Measurements from ENCODE around the gene CTNNA3.

CTNNA3 gene

DNA sequence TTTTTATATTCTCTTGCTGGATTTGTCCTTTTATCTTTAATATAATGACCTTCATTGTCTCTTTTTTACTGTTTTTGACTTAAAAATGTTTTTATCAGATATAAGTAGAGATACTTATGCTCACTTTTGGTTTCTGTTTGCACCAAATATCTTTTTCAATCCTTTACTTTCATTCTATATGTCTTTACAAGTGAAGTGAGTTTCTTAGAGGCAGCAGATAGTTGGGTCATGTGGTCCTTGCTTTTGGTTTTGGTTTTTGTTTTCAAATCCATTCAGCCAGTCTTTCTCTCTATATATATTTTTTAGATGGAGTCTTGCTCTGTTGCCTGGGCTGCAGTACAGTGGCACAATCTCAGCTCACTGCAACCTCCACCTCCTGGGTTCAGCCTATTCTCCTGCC lies 1702.5 kb downstream of the CTNNA3 start:
- H3K9me3 ChIP-seq: no peaks in the 10 kb centered on the region
- in situ Hi-C loops (cut with MboI; ENCODE audit: low sequenced_read_pairs): no loop called here
- no peaks in the 10 kb centered on the region for H3K4me1 ChIP-seq
- H3K4me3 ChIP-seq: no peak overlapping the region
- H3K36me3 ChIP-seq (replicated peaks): no peaks in the 10 kb centered on the region
- no peak for DNase-seq (ENCODE audit: low spot score in 2 of 2)
- no peaks in the 10 kb centered on the region for H3K27me3 ChIP-seq (ENCODE audit: low read depth)

DNA sequence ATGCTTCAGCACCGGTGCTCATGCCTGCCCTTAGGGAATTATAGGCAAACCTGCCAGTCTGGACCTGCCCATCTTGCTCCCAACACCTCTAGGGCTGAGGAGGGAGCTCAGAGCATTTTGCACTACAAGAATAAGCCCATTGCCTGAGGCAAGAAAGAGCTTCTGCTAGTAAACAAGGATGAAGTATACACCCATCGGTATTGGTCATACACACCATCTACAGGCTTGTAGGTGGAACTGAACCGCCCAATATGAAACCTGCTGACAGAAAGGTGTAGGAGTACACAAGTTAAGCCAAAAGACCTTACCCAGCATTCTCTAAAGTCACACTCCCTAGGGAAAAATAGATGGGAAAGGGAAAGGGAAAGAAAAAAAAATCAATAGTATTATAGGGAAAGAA lies 1727.1 kb downstream of the CTNNA3 start:
- no peaks in the 10 kb centered on the region for H3K27me3 ChIP-seq (ENCODE audit: low read depth)
- in situ Hi-C loops (cut with MboI; ENCODE audit: low sequenced_read_pairs): no loop called here
- peak in 1 of 2 experiments; percentile 9 for DNase-seq (ENCODE audit: low spot score in 2 of 2)

DNA sequence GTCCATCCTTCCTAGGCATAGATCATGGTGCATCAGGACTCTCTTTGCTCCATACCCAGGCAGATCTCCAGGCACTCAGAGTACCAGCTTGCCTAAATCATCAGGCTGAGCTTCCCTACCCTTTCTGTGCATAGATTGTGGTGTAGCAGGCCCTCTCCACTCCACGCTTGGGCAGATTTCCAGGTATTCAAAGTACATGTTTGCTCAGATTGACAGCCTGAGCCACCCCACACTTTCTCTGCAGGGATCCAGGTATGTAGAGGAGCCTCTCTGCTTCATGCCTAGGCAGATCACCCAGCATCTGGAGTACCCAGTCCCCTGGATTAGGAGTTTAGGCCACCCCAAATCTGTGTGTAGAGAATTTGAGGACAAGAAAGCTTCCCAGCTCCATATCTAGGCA lies 1727.6 kb downstream of the CTNNA3 start:
- no peaks in the 10 kb centered on the region for H3K36me3 ChIP-seq (replicated peaks)
- no peak overlapping the region for H3K4me3 ChIP-seq
- in situ Hi-C loops (cut with MboI; ENCODE audit: low sequenced_read_pairs): no loop called here
- no peaks in the 10 kb centered on the region for H3K4me1 ChIP-seq
- no peak for DNase-seq (ENCODE audit: low spot score in 2 of 2)
- no peaks in the 10 kb centered on the region for H3K27me3 ChIP-seq (ENCODE audit: low read depth)
- H3K9me3 ChIP-seq: no peaks in the 10 kb centered on the region

More for the DNA sequence above, 1727.1 kb downstream of the CTNNA3 start:
- no peaks in the 10 kb centered on the region for H3K36me3 ChIP-seq (replicated peaks)
- H3K4me1 ChIP-seq: no peaks in the 10 kb centered on the region
- H3K4me3 ChIP-seq: no peak overlapping the region
- H3K9me3 ChIP-seq: no peaks in the 10 kb centered on the region

DNA sequence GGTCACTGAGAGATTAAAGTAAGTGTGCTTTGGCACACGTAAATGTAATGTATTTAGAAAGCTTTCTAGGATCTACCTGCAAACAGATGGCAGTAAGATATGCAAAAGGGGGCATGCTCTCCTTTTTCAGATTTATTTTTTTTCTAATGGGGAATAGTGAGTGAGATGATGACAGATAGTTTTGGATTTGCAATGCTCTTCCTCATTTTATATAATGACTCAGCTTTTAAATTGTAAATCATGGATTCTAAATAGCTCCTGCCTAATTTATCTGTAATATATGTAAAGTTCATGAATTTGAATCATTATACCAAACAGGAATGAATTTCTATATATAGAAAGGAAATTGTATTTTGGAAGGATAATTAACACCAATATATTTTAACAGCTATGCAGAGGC lies 1731.8 kb downstream of the CTNNA3 start:
- Histone ChIP-seq H3K36me3 (replicated peaks) (no peaks in the 10 kb centered on the region), H3K9me3 (no peaks in the 10 kb centered on the region), H3K4me1 (no peaks in the 10 kb centered on the region), H3K27me3 (ENCODE audit: low read depth) (no peaks in the 10 kb centered on the region), H3K4me3 (no peak overlapping the region)
- no peak for DNase-seq (ENCODE audit: low spot score in 2 of 2)
- in situ Hi-C loops (cut with MboI; ENCODE audit: low sequenced_read_pairs): no loop called here

DNA sequence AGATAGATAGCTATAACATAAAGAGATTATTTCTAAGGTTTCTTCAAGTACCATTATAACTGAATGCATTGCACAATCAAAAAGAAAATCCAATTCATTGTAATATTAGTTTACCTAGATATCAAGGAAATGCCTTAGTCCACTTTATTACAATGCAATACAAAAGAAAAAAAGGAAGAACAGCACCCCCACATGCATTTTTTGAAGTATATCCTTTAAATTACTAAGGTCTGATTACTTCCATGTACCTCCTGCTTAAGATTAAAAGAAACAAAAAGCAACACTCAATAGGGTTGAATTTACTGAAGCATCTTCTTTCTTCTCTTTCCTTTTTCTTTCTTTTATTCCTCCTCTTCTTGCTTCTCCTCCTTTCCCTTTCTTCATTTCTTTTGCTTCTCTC lies 1743.9 kb downstream of the CTNNA3 start:
- Histone ChIP-seq H3K27me3 (ENCODE audit: low read depth) (no peaks in the 10 kb centered on the region), H3K9me3 (no peaks in the 10 kb centered on the region), H3K36me3 (replicated peaks) (no peaks in the 10 kb centered on the region), H3K4me1 (no peaks in the 10 kb centered on the region), H3K4me3 (no peak overlapping the region)
- no peak for DNase-seq (ENCODE audit: low spot score in 2 of 2)
- in situ Hi-C loops (cut with MboI; ENCODE audit: low sequenced_read_pairs): no loop called here

DNA sequence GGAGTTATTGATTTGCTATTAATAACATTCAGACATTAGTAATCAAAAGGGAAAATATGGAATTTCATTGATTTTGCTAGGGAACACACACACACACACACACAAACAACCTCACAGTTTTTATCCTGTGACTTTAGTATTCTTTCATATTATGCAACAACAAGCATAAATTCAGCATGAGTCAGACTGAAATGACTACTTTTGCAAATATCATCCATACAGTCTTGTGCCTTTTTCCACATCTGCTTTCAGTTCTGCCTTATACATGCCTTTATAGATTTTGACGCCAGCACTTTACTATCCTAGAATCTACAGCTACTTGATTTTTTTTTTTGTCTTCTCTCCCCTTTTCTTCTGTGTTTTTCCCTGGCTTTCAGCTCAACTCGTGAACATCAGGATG lies 1745.9 kb downstream of the CTNNA3 start:
- Histone ChIP-seq H3K27me3 (ENCODE audit: low read depth) (no peaks in the 10 kb centered on the region), H3K36me3 (replicated peaks) (no peaks in the 10 kb centered on the region), H3K4me3 (no peak overlapping the region), H3K9me3 (no peaks in the 10 kb centered on the region), H3K4me1 (no peaks in the 10 kb centered on the region)
- no peak for DNase-seq (ENCODE audit: low spot score in 2 of 2)
- in situ Hi-C loops (cut with MboI; ENCODE audit: low sequenced_read_pairs): no loop called here

DNA sequence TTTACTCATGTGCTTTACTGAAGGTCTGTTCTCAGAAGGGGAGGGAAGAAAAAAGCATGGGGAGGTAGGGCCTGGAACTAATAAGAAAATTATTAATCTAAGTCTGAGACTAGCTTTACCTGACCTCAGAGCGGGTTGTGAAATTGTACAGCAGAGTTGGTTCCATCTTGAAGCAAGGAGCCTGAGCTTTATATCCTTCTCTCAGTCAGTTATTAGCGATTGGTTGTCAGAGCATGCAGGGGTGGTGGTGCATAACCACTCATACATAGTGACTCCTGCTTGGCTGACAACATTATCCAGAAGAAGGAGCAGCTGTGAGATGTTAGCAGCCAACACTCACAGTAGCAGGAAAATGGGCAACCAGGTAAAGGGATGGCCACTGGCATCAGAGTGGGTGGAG lies 1746.5 kb downstream of the CTNNA3 start:
- H3K4me1 ChIP-seq: no peaks in the 10 kb centered on the region
- no peak overlapping the region for H3K4me3 ChIP-seq
- no peaks in the 10 kb centered on the region for H3K9me3 ChIP-seq
- no peak for DNase-seq (ENCODE audit: low spot score in 2 of 2)
- H3K27me3 ChIP-seq (ENCODE audit: low read depth): no peaks in the 10 kb centered on the region
- in situ Hi-C loops (cut with MboI; ENCODE audit: low sequenced_read_pairs): no loop called here
- no peaks in the 10 kb centered on the region for H3K36me3 ChIP-seq (replicated peaks)

DNA sequence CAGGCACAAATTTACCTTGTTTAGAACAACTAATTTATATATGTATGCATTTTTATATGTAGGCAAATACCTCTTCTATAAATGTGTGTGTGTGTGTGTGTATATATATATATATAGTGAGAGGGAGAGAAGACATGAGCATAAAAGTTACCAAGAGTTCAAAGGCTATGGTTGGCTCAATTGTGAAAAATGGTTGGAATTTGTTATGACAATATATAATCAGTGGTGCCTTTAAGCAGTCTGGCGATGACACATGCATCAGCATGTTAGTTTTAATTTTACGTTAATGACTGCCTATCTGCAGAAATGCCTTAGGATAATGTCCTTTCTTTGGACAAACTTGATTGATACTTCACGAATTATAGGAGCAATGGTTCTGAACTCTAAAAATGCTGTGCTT lies 1750.9 kb downstream of the CTNNA3 start:
- Histone ChIP-seq H3K27me3 (ENCODE audit: low read depth) (no peaks in the 10 kb centered on the region), H3K4me3 (no peak overlapping the region), H3K4me1 (peaks cover 11% of the 10 kb centered on the region), H3K36me3 (replicated peaks) (no peaks in the 10 kb centered on the region), H3K9me3 (no peaks in the 10 kb centered on the region)
- no peak for DNase-seq (ENCODE audit: low spot score in 2 of 2)
- in situ Hi-C loops (cut with MboI; ENCODE audit: low sequenced_read_pairs): no loop called here

DNA sequence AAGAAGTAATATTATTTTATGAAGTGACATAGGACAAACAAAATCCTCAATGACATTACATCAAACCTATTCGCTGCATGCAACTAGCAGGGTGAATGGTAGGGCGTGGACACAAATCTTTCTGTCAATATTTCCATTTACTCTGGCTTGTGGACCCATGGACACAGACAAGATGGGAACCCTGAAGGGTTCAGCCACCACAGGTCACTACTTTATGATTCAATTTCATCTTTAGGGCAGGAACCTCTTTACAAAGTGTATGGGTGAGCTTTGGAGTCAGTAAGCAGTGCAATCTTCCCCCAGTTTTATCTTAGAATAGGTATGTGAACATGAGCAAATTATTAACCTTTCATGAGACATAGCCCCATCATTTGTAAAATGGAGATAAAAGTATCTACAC lies 1752.5 kb downstream of the CTNNA3 start:
- H3K36me3 ChIP-seq (replicated peaks): no peaks in the 10 kb centered on the region
- H3K4me3 ChIP-seq: no peak overlapping the region
- DNase-seq (ENCODE audit: low spot score in 2 of 2): no peak
- H3K9me3 ChIP-seq: no peaks in the 10 kb centered on the region
- no peaks in the 10 kb centered on the region for H3K27me3 ChIP-seq (ENCODE audit: low read depth)
- H3K4me1 ChIP-seq: peaks cover 14% of the 10 kb centered on the region
- in situ Hi-C loops (cut with MboI; ENCODE audit: low sequenced_read_pairs): no loop called here

DNA sequence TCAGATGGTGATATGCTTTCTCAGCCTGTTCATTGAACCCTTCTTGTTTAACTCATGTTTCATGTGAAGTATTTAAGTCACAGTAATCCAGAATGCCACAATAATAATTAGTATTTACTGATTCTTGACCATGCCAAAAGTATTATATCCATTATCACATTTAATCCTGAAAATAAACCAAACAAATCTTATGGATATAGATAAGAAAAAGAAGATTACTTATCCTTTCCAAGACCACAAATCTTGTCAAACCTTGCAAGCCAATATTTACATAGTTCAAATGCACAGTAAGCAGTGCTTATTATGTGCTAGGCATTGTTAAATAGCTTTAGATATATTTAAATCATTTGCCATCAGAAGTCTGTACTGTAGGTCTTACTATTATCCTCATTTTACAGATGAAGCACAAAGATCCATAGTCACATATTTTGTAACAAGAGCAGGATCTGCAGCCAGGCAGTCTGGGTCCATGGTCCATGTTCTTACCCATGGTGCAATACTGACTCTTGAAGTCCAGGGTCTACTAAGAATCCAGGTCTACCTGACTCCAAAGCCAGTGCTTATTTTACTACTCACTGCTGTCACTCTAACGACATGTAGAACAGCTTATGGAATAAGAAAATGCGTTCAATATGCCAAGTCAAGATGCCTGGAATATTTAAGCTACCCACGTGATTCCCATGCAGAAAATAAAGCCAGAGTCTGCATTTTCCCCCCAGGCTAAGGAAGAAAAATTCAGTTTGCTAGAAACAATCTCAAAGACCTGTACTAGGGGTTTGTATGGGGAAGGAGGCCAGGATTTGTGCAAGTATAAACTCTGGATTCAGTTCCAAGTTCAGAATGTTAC lies 1755.0 kb downstream of the CTNNA3 start:
- Histone ChIP-seq H3K36me3 (replicated peaks) (no peaks in the 10 kb centered on the region), H3K27me3 (ENCODE audit: low read depth) (no peaks in the 10 kb centered on the region), H3K4me3 (no peak overlapping the region), H3K4me1 (peaks cover 20% of the 10 kb centered on the region), H3K9me3 (no peaks in the 10 kb centered on the region)
- in situ Hi-C loops (cut with MboI; ENCODE audit: low sequenced_read_pairs): no loop called here
- no peak for DNase-seq (ENCODE audit: low spot score in 2 of 2)

DNA sequence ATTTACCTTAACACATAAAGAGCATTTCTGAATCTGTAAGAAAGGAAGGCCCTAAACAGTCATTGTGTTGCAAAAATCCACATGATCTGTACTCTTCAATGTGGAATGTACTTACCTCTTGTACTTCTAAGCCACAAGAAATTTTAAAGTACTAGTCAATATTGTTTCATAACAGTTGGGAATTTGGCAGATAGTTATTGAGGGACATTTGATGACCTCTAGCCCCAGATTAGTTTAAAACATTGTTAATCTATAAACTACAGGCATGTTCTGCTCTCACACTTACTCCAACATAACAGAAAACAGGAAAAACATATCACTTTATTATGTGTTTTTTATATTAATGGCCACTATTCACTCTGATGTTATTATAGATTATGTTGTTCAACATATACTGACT lies 1755.9 kb downstream of the CTNNA3 start:
- H3K4me3 ChIP-seq: no peak overlapping the region
- H3K36me3 ChIP-seq (replicated peaks): no peaks in the 10 kb centered on the region
- peaks cover 20% of the 10 kb centered on the region for H3K4me1 ChIP-seq
- H3K9me3 ChIP-seq: no peaks in the 10 kb centered on the region
- H3K27me3 ChIP-seq (ENCODE audit: low read depth): no peaks in the 10 kb centered on the region
- in situ Hi-C loops (cut with MboI; ENCODE audit: low sequenced_read_pairs): no loop called here
- no peak for DNase-seq (ENCODE audit: low spot score in 2 of 2)

DNA sequence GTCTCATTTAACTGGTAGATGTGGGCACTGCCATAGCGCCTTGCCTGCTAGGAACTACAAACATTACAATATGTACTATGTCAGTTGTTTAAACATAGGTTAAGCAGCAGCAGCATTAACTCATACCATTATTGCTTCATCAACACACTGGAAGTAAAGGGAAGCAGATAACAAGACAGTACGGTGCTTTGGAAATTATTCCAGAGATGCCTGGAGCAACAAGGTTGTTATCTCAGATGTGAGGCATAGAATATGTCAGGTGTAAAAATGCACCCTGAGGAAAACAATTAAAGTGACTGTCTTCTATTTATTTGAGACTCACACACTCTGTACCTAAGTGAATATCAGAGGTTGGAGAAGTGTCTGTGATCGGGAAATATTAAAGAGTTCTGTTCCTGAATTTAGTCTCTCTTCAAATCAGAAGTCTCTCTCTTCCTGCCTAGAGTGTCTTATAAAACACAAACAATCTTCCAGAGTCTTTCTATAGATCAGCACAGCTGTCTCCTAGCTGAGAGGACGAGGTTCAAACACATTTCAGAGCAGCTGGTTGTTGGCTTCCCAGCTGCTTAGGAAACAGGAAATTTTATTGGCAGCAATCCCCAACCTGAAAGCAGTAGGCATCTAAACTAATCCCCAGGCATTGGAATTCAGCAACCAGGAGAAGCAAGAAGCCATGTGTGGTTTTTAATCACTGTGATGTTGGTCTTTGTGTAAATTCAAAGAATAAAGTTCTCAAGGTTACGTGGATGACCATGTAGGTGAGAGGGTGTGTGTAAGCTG lies 1764.5 kb downstream of the CTNNA3 start:
- DNase-seq (ENCODE audit: low spot score in 2 of 2): peak in 1 of 2 experiments; percentile 8
- Histone ChIP-seq H3K4me1 (peaks cover 18% of the 10 kb centered on the region), H3K36me3 (replicated peaks) (no peaks in the 10 kb centered on the region), H3K27me3 (ENCODE audit: low read depth) (no peaks in the 10 kb centered on the region), H3K4me3 (no peak overlapping the region), H3K9me3 (no peaks in the 10 kb centered on the region)
- in situ Hi-C loops (cut with MboI; ENCODE audit: low sequenced_read_pairs): no loop called here

DNA sequence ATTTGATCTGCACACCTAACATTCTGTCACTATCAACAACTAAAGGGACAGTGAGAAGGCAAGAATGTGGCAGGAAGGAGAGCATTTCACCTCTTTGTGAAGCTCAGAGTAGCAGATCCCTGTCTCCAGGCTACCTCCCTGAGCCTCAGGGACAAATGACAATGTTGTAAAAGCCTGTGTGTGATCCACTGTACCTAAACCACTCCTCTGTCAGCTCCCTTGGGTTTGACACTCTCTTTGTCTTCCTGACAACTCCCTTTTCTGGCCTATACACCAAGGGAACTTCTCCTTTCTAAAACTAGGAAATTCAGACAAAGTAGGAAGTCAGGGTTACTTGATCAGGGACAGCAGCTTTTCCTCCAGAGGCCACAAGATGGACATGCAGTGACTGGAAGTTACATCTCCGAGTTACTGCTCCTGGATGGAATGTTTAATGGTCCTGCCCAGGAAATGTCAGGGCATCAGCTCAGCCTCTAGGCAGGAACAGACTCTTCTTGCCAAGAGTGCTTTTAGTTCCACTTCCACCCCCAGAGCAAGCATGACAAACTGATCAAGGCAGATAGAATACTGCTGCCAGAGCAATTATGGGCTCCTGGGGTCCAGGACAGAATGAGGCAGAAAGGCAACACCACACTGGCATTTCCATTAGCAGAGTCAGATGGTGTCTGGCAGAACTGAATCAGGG lies 1784.7 kb downstream of the CTNNA3 start:
- peaks cover 3% of the 10 kb centered on the region for H3K4me1 ChIP-seq
- H3K36me3 ChIP-seq (replicated peaks): no peaks in the 10 kb centered on the region
- no peaks in the 10 kb centered on the region for H3K9me3 ChIP-seq
- no peak for DNase-seq (ENCODE audit: low spot score in 2 of 2)
- in situ Hi-C loops (cut with MboI; ENCODE audit: low sequenced_read_pairs): no loop called here
- no peak overlapping the region for H3K4me3 ChIP-seq
- no peaks in the 10 kb centered on the region for H3K27me3 ChIP-seq (ENCODE audit: low read depth)

DNA sequence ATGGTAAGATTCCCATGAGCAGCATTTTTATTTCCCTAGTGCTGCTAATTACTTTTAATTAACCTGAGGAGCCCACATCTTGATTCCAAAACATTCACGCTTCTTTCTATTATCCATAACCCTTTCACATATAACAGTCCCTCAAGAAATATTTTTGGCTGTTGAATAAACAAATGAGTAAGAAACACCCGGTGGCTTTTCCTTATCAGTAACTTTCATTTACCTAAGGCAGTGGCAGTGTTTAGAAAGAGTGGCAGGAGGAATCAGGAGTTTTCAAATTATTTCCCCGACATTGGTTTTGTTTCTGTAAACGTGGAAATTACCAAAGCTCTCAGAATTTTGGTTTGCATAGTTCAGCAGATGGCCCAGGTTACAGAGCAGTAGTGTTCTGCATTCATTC lies 1785.8 kb downstream of the CTNNA3 start:
- Histone ChIP-seq H3K9me3 (no peaks in the 10 kb centered on the region), H3K36me3 (replicated peaks) (no peaks in the 10 kb centered on the region), H3K4me3 (no peak overlapping the region), H3K4me1 (no peaks in the 10 kb centered on the region), H3K27me3 (ENCODE audit: low read depth) (no peaks in the 10 kb centered on the region)
- in situ Hi-C loops (cut with MboI; ENCODE audit: low sequenced_read_pairs): no loop called here
- no peak for DNase-seq (ENCODE audit: low spot score in 2 of 2)

Measured in HAP-1 (cell line).